ENCODE results near the gene NUP214. TPM values are rescaled to one million over a fixed set of nuclear protein-coding genes. Genes with fewer than 3 reads are reported as not detected.
A peak's percentile ranks its signal among the peaks of the same experiment; 100 is the strongest.
"Not testable (repeated sequence)": the region's sequence is repeated elsewhere in the genome, so short reads cannot be mapped to it uniquely, and the experiment has no call there.

Gene NUP214
- total RNA-seq, 2 experiments from 2014 or later, result 43.8 to 51.3 TPM

- peak overlapping the region; percentile 95 for H3K27ac Mint-ChIP-seq
- no peak for DNase-seq
- POLR2A ChIA-PET, result interaction anchor here (0.7 to 8.7 kb wide), 11 partner anchors 12 to 266 kb away, joined by 3 to 101 read pairs (median 7); partner anchors contain the start of genes FAM78A and NUP214
- H3K36me3 Mint-ChIP-seq (ENCODE audit: low read depth), result peaks cover 35% of the 10 kb centered on the region
- no peaks in the 10 kb centered on the region for H3K9me3 Mint-ChIP-seq
- CTCF ChIA-PET, result interaction anchor here (0.8 to 1.7 kb wide), 6 partner anchors 8 to 113 kb away, joined by 3 to 7 read pairs (median 4); no protein-coding TSS in a partner anchor
- H3K4me3 Mint-ChIP-seq, result no peak overlapping the region
- peaks cover 49% of the 10 kb centered on the region for H3K4me1 Mint-ChIP-seq
- no peaks in the 10 kb centered on the region for H3K27me3 Mint-ChIP-seq
Measured at GRCh38 chr9:131237291-131237690, 111.9 kb downstream of the NUP214 start.

- POLR2A ChIA-PET, result interaction anchor here (0.7 to 8.7 kb wide), 11 partner anchors 8 to 265 kb away, joined by 3 to 101 read pairs (median 7); partner anchors contain the start of genes FAM78A and NUP214
Measured at GRCh38 chr9:131237931-131238401, 112.6 kb downstream of the NUP214 start.

GRCh38 chr9:131238402-131239021 lies 113.1 kb downstream of the NUP214 start:
- CTCF ChIA-PET, result interaction anchor here (0.8 to 1.7 kb wide), 7 partner anchors 8 to 111 kb away, joined by 3 to 7 read pairs (median 4); no protein-coding TSS in a partner anchor
- H3K9me3 Mint-ChIP-seq, result peaks cover 3% of the 10 kb centered on the region
- peaks cover 34% of the 10 kb centered on the region for H3K36me3 Mint-ChIP-seq (ENCODE audit: low read depth)
- POLR2A ChIA-PET, result interaction anchor here (0.7 to 8.7 kb wide), 8 partner anchors 8 to 40 kb away, joined by 3 to 101 read pairs (median 8); partner anchors contain the start of gene FAM78A
- no peaks in the 10 kb centered on the region for H3K27me3 Mint-ChIP-seq
- DNase-seq, result no peak
- H3K4me1 Mint-ChIP-seq, result peaks cover 46% of the 10 kb centered on the region
- H3K27ac Mint-ChIP-seq, result peak overlapping the region; percentile 95
- peak overlapping the region; percentile 59 for H3K4me3 Mint-ChIP-seq

More at GRCh38 chr9:131237931-131238401, 112.6 kb downstream of the NUP214 start:
- no peaks in the 10 kb centered on the region for H3K27me3 Mint-ChIP-seq
- CTCF ChIA-PET, result interaction anchor here (0.8 to 1.7 kb wide), 7 partner anchors 9 to 112 kb away, joined by 3 to 7 read pairs (median 4); no protein-coding TSS in a partner anchor
- H3K27ac Mint-ChIP-seq, result peak overlapping the region; percentile 95
- H3K4me1 Mint-ChIP-seq, result peaks cover 49% of the 10 kb centered on the region
- DNase-seq, result peak; percentile 91
- peaks cover 2% of the 10 kb centered on the region for H3K9me3 Mint-ChIP-seq
- peak overlapping the region; percentile 59 for H3K4me3 Mint-ChIP-seq
- H3K36me3 Mint-ChIP-seq (ENCODE audit: low read depth), result peaks cover 35% of the 10 kb centered on the region

- CTCF ChIA-PET, result interaction anchor here (1.7 kb wide), 1 partner anchor 13 kb away, joined by 7 read pairs; no protein-coding TSS in a partner anchor
Measured at GRCh38 chr9:131239161-131239975, 114.0 kb downstream of the NUP214 start.

GRCh38 chr9:131240047-131240921 lies 114.9 kb downstream of the NUP214 start:
- H3K4me3 Mint-ChIP-seq, result no peak overlapping the region
- H3K4me1 Mint-ChIP-seq, result peaks cover 29% of the 10 kb centered on the region
- POLR2A ChIA-PET, result interaction anchor here (8.7 kb wide), 1 partner anchor 32 kb away, joined by 101 read pairs; the partner anchor contains the start of gene FAM78A
- H3K36me3 Mint-ChIP-seq (ENCODE audit: low read depth), result peaks cover 17% of the 10 kb centered on the region
- H3K9me3 Mint-ChIP-seq, result peaks cover 3% of the 10 kb centered on the region
- no peaks in the 10 kb centered on the region for H3K27me3 Mint-ChIP-seq
- H3K27ac Mint-ChIP-seq, result no peak overlapping the region
- DNase-seq, result no peak
- CTCF ChIA-PET, result interaction anchor here (0.6 kb wide), 1 partner anchor 595 kb away, joined by 3 read pairs; no protein-coding TSS in a partner anchor

More at GRCh38 chr9:131239161-131239975, 114.0 kb downstream of the NUP214 start:
- H3K4me1 Mint-ChIP-seq, result peaks cover 37% of the 10 kb centered on the region
- H3K9me3 Mint-ChIP-seq, result peaks cover 3% of the 10 kb centered on the region
- peak overlapping the region; percentile 71 for H3K27ac Mint-ChIP-seq
- POLR2A ChIA-PET, result interaction anchor here (2.3 to 8.7 kb wide), 3 partner anchors 13 to 33 kb away, joined by 25 to 101 read pairs (median 31); partner anchors contain the start of gene FAM78A
- no peak for DNase-seq
- H3K27me3 Mint-ChIP-seq, result no peaks in the 10 kb centered on the region
- no peak overlapping the region for H3K4me3 Mint-ChIP-seq
- H3K36me3 Mint-ChIP-seq (ENCODE audit: low read depth), result peaks cover 26% of the 10 kb centered on the region

- H3K27ac Mint-ChIP-seq; DNase-seq; H3K9me3 Mint-ChIP-seq; H3K4me1 Mint-ChIP-seq; H3K4me3 Mint-ChIP-seq; POLR2A ChIA-PET; H3K36me3 Mint-ChIP-seq (ENCODE audit: low read depth); H3K27me3 Mint-ChIP-seq: not testable (repeated sequence)
- CTCF ChIA-PET, result interaction anchor here (0.7 to 1.3 kb wide), 2 partner anchors 21 to 92 kb away, joined by 3 to 4 read pairs; no protein-coding TSS in a partner anchor
Measured at GRCh38 chr9:131244331-131244730, 118.9 kb downstream of the NUP214 start.

- DNase-seq, result no peak
- H3K27ac Mint-ChIP-seq, result no peak overlapping the region
- H3K4me1 Mint-ChIP-seq, result peaks cover 8% of the 10 kb centered on the region
- H3K36me3 Mint-ChIP-seq (ENCODE audit: low read depth), result peaks cover 4% of the 10 kb centered on the region
- no peaks in the 10 kb centered on the region for H3K27me3 Mint-ChIP-seq
- ChIA-PET POLR2A (interaction anchor here (1.0 kb wide), 1 partner anchor 9 kb away, joined by 3 read pairs; no protein-coding TSS in a partner anchor), CTCF (interaction anchor here (1.6 kb wide), 1 partner anchor 9 kb away, joined by 3 read pairs; no protein-coding TSS in a partner anchor)
- H3K9me3 Mint-ChIP-seq, result peaks cover 3% of the 10 kb centered on the region
- no peak overlapping the region for H3K4me3 Mint-ChIP-seq
Measured at GRCh38 chr9:131246618-131247017, 121.2 kb downstream of the NUP214 start.

- H3K4me1 Mint-ChIP-seq, result peaks cover 57% of the 10 kb centered on the region
- DNase-seq, result no peak
- CTCF ChIA-PET, result interaction anchor here (1.5 to 9.0 kb wide), 4 partner anchors 14 to 27 kb away, joined by 3 to 189 read pairs (median 8); partner anchors contain the start of gene FAM78A
- POLR2A ChIA-PET, result interaction anchor here (0.8 to 11.8 kb wide), 16 partner anchors 9 to 146 kb away, joined by 3 to 557 read pairs (median 4); partner anchors contain the start of genes FAM78A and NUP214
- H3K4me3 Mint-ChIP-seq, result peak overlapping the region; percentile 77
- H3K27me3 Mint-ChIP-seq, result no peaks in the 10 kb centered on the region
- no peaks in the 10 kb centered on the region for H3K9me3 Mint-ChIP-seq
- peak overlapping the region; percentile 98 for H3K27ac Mint-ChIP-seq
- peaks cover 6% of the 10 kb centered on the region for H3K36me3 Mint-ChIP-seq (ENCODE audit: low read depth)
Measured at GRCh38 chr9:131252120-131252519, 126.7 kb downstream of the NUP214 start.

- ChIA-PET CTCF (interaction anchor here (2.5 to 9.0 kb wide), 2 partner anchors 16 to 18 kb away, joined by 7 to 189 read pairs; partner anchors contain the start of gene FAM78A), POLR2A (interaction anchor here (1.2 to 11.8 kb wide), 3 partner anchors 16 to 129 kb away, joined by 4 to 557 read pairs (median 18); partner anchors contain the start of genes FAM78A and NUP214)
- no peak for DNase-seq
- Mint-ChIP-seq H3K4me1 (peaks cover 68% of the 10 kb centered on the region), H3K27me3 (no peaks in the 10 kb centered on the region), H3K4me3 (no peak overlapping the region), H3K36me3 (ENCODE audit: low read depth) (peaks cover 15% of the 10 kb centered on the region), H3K27ac (peak overlapping the region; percentile 98), H3K9me3 (no peaks in the 10 kb centered on the region)
Measured at GRCh38 chr9:131253891-131254491, 128.6 kb downstream of the NUP214 start.

GRCh38 chr9:131254626-131255025 lies 129.2 kb downstream of the NUP214 start:
- Mint-ChIP-seq H3K36me3 (ENCODE audit: low read depth) (peaks cover 21% of the 10 kb centered on the region), H3K9me3 (no peaks in the 10 kb centered on the region), H3K4me3 (peak overlapping the region; percentile 10), H3K27ac (peak overlapping the region; percentile 98), H3K27me3 (no peaks in the 10 kb centered on the region), H3K4me1 (peaks cover 66% of the 10 kb centered on the region)
- ChIA-PET POLR2A (interaction anchor here (1.2 to 11.8 kb wide), 3 partner anchors 16 to 129 kb away, joined by 4 to 557 read pairs (median 18); partner anchors contain the start of genes FAM78A and NUP214), CTCF (interaction anchor here (1.6 to 9.0 kb wide), 2 partner anchors 17 kb away, joined by 3 to 189 read pairs; partner anchors contain the start of gene FAM78A)
- DNase-seq, result no peak

Measured in activated CD4-positive, alpha-beta memory T cell treated with anti-CD3 and anti-CD28 coated beads, Interleukin-2, amount 10 ng/mL, durations not matched to agents 7 days and 5 days (primary cell).